HS-5 (cell line): ENCODE measurements around the gene SYK.
"Not testable (repeated sequence)": the region's sequence is repeated elsewhere in the genome, so short reads cannot be mapped to it uniquely, and the experiment has no call there.

Source experiments
- DNase-seq: peaks from one replicate; pipeline ENCODE4 v3.0.0-alpha.2; 2012; ENCODE audit warnings: low read depth

SYK gene

DNA sequence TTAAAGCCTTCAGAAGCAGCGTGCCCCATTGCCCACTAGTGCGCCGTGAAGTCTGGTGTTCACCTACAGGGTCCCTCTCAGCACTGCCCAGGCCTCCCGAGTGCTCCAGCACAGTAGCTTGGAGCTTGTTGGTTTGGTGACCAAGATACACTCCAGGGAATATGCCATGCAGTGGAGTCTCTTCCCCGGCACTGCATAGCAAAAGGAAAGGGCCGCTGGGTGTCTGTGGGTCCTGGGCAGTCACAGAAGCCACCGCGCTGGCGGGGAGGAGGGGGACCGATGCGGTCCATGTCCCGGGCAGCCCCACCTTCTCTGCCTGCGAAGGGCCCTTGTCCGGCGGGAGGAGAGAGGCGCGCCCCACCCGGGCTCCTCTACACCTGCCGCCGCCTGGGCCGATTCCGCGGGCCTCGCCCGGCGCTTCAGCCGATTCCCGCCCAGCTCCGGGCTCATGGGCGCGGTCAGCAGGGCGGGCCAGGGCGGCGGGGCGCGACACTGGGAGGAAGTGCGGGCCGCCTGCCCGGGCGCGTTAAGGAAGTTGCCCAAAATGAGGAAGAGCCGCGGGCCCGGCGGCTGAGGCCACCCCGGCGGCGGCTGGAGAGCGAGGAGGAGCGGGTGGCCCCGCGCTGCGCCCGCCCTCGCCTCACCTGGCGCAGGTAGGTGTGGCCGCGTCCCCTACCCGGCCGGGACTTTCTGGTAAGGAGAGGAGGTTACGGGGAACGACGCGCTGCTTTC lies at the start of gene SYK:
Gene SYK (plus strand): TSS at position 579 of the 732 bp plus-strand sequence. CDS start 42,080 bp downstream, outside the sequence.
- no peak for DNase-seq

DNA sequence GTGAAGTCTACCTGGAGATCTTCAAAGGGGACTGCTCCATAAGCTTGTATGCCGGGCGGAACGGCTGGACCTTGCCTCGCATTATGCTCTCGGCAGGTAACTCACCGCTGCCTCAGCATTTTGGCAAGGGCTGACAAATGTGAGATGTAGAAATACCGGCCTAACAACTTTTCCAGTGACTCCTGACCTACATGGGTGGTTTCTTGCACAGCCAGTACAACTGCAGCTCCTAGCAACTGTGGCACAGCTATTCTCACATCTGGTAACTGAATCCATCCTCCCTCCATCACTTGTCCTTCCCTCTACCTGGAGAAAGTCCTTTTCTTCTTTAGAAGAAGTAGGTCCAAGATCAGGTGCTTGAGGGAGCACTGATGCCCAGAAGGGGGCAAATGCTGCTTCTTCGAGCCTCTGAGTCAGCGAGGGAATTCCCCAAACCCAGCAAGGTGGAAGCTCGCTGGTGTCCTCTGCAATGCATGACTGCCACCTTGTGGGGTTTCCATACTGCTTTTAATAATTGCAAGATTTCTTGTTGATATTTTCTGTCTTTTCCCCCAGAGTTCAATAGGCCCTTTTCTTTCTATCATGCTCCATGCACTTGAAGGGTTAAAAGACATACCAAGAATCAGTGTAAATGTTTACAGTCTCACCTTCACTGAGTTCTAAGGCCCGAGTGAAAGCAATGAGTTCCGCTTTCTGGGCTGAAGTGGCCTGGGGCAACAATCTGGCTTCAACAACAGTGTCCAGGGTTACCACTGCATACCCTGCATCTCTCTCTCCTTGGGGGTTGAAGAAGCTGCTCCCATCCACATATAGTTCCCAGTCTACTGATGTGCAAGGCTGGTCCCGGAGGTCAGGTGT lies 45.9 kb upstream of the SYK start:
- DNase-seq, result peak; percentile 22

DNA sequence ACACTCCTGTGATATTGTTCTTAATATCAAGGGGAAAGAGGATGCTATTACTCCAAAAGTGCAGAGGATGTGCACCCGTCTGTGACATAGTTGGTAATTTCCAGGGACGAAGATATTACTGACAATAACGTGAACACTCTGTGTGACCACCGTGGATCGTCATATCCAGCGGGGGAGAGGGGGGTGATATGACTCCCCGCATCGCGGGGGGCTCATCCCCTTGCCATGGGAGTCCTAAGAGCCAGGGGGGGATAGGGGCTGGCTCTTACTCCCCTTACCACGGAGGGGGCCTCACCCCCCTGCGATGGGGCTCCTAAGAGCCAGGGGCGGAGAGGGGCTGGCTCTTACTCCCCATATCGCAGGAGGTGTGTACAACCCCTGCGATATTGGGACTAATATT lies 41.0 kb upstream of the SYK start:
- not testable (repeated sequence) for DNase-seq

DNA sequence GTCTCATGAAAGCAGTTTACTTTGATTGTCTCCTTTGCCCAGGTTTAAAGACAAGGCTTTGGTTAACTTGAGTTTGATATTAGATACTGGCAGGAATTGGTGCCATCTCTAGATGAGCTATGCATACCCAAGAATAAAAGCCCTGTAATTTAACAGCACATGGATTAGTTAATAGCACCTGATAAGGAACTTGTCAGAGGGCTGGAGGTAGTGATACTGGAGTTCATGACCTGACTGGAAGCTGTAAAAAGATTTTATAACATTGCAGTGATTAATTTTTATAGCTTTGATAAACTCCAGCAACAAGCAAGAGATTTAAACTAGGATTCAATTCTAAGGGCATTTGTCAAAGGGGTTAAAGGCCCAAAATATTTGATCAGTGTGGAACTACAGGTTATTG lies 34.9 kb upstream of the SYK start:
- DNase-seq, result no peak

DNA sequence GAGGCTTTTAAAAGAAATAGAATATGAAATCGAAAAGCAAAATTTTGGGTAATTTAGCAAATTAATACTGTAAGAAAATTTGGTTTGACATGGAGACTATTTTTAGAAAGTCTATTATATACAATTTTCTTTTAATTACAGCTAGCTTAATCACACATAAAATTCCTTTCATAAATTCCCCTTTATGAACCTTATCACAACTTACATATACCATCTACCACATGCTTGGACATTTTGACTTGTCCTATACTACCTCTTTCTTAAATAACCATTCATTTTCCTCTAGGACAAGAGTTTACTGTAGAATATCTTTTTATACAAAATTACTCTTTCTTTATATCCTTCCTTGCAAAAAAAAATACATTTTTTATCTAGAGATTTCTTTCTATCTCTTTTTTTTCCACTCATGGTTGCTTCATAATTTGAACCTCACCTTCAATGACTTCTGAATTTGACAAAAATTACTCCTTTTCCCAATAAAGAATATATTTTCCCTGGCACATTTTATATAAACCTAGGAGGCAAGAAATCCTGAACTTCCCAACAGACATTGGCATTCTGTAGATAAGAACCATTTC lies 34.0 kb upstream of the SYK start:
- no peak for DNase-seq

DNA sequence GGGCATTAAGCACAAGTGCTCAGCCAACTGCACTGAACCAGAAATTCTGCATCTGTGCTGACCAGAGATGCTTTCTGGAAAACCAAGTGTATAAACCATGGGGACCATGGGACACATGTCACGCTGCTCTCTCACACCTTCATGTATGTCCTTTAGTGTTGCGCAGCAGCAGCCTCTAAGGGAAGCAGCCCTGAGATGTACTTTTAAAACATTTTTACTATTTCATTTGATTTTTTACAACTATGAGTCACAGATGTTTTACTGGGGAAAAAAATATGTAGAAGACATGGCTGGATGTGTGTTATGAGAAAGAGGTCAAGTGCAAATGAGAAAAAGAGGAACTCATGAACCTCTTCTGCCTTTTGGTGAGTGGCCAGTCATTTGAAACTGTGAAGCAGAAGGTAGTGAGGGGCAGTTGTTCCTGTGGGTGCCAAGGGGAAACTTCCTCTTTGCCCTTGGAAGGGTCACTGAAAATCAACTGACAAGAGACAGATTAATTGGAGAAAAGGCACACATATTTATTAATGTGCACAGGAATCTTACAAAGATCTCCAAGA lies 31.4 kb upstream of the SYK start:
- no peak for DNase-seq

DNA sequence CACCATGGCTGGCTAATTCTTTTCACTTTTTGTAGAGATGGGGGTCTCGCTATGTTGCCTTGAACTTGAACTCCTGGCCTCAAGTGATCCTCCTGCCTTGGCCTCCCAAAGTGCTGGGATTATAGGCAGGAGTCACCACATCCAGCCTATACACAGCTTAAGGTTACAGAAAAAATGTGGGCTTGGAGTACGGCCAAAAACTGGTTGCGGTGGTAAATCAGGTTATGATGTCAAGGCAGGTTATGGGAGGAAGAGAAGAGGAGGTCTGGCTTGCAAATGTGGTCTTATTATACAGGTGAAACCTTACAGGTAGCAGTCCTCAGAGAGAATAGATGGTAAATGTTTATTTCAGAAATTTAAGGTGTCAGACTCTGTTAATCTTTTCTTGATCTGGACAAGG lies 30.7 kb upstream of the SYK start:
- no peak for DNase-seq

DNA sequence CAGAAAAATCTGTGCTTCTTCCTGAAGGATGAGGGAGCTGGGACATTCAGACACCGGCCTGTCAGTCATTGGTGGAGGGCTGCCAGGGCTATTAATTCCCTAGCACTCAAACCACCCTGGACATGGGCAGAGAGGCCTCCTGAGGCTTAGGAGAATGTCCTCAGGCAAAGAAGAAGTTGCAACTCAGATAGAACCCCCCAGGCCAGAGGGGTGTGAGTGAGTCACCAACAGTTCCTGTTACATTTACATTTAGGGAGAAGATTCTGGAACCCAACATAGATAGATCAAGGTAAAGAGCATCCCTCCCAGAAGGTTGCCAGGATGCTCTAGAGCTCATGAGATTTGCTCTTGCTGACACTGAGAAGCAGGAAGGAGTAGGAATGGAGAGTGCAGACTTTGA lies 29.2 kb upstream of the SYK start:
- DNase-seq, result no peak

DNA sequence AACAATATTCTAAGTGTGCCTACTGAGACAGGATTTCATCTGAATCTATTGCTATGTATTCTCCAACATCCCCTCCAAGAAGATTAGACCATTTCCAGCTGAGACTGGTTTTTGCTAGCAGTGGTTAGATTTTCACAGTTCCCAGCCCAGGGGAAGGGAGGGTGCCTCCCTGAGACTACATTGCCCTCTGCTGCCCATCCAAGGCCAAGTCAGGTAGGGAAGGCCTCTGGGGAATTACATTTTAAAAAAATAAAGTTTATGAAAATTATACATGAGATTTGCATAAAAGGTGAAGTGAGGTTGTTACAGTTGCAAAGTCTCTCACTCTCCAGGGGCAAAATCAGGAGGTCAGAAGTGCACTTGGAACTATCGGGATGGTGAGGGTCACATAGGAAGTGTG lies 28.0 kb upstream of the SYK start:
- no peak for DNase-seq

DNA sequence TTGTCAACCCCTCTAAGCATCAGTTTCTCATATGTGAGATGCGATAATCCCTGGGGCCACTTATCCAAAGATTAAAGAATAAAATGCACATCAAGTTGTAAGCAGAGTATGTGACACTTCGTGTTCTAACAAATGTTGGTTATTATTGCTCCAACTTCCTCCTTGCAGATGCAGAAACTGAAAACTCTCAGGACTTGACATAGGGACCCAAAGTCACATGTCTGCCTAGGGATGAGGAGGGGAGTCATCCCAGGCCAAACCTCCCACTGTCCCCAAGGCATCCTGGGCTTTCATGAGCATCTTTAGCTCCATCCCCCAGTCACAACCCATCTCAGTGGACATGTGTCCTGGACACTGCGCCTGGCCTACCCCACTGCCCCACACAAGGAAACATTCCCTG lies 27.5 kb upstream of the SYK start:
- no peak for DNase-seq

DNA sequence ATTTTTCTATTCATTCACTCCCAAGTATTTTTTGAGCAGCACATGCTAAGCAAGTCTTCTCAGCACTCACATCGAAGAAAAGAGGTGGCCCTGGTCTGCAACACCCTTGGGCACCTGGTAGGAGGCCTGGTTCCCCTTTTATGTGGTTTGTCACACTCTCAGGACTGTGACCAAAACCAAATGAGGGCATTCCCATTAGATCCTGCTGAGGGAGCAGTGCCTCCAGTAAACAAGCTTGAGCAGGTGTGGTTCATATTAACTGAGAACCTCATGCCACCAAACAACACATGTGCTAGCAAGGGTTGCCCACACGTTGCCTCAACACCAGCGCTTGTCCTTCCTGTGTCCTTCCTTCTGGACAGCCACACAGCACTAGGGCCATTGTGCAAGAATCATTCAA lies 26.9 kb upstream of the SYK start:
- DNase-seq, result no peak

DNA sequence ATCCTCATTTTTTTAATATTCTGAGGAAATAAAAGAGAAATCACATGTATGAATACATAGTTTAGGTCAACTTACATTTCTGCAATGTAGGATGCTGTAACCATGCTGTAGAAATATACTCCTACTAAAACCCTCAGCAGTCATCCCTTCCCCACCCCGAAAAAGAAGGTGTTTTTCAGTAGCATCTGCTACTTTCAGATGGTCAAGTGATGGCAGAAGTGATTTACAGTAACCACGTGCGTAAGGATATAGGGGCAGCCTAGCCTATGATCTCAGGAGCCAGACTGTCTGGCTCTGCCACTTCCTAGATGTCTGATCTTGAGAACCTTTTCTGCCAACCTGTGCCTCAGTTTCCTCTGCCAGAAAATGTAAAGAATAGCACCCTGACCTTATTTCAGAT lies 26.0 kb upstream of the SYK start:
- DNase-seq, result no peak

DNA sequence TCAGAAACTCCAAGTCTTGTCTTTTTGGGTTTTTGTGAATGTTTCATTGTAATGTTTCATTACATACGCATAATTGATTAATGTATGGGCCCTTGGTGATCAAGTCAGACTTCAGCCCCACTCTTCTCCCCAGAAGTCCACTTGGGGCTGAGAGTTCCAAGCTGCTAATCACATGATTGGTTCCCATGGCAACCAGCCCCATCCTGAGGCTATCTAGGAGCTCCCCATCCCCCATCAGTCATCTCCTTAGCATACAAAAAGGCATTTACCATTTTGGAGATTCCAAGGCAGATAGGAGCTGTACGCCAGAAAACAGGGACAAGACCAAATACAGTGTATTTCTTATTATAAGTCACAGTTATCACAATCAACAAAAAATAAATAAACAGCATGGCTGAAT lies 22.9 kb upstream of the SYK start:
- DNase-seq, result no peak

DNA sequence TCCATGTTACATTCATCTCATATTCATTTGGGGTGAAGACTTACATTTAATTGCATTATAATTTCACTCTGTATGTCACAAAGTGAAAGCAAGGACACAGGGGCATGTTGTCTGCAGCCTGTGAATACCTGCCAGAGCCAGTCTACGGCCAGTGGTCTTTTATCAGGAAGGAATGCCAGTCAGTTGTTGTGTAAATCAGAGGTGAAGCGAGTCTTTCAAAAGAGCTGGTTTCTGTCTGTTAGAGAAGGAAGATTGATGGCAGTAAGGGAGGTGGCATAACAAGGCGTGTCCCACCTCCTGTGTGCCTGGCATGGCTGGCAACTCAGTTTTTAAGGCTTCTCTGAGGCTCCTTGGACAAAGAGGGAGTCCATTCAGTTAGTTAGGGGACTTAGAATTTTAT lies 18.1 kb upstream of the SYK start:
- DNase-seq, result no peak

DNA sequence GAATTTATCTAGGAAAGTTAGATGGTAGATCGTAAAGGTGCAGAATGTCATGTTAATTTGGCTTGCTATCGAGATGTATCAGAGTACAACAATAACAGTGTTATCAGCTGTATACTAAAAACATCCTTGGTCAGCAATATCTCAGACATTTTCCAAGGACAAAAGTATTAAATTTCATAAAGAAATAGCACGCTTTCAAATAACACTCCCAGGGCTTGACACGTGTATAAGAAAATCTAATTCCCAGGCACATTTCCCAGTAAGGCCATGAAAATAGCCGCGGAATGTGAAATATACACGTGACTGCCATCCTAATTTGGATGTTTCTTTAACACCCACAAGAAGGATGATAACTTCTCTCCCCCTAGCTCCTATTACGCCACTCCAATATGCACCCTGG lies 17.7 kb upstream of the SYK start:
- no peak for DNase-seq

DNA sequence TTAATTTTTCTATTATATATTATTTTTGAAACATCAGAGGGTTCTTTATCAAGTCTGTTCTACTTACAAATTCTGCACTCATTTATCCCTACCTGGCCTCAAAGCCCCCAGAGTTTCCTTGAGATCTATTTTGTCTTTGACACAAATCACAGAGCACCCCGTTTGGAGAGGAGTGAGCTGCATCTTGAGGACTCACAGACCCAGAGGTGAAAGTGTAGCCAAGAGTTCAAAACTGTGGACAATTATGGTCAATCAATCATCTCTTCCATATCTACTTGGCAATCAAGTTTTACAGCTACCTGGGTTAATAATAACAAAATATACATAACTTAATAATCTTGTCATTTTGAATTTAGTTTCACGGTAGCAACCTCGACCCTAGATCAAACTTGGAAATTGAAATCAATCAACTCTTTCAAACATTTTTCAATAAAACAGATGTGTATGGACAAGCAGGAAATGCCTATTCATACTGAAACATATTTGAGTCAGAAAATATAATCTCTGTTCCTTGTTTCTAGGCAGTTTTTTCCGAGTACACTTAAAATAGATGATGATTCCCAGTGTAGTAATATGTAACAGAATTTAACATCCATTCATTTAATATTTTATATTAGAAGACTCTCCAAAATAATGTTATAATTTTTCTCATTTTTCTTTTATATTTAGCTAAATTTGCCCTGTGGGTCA lies 13.7 kb upstream of the SYK start:
- DNase-seq, result no peak

DNA sequence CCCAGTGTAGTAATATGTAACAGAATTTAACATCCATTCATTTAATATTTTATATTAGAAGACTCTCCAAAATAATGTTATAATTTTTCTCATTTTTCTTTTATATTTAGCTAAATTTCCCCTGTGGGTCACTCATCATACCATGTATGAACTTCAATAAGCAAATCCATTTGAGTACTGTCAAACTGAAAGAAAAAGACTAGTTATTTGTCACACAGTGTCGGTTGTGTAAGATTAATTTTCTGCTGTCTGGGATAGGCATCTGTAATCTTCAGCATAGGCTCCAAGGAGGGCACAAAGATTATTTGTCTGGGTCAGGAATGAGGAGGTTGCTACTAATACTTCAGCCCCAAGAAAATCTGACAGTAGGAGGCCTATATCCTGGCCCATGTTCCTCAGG lies 13.1 kb upstream of the SYK start:
- DNase-seq, result not testable (repeated sequence)

DNA sequence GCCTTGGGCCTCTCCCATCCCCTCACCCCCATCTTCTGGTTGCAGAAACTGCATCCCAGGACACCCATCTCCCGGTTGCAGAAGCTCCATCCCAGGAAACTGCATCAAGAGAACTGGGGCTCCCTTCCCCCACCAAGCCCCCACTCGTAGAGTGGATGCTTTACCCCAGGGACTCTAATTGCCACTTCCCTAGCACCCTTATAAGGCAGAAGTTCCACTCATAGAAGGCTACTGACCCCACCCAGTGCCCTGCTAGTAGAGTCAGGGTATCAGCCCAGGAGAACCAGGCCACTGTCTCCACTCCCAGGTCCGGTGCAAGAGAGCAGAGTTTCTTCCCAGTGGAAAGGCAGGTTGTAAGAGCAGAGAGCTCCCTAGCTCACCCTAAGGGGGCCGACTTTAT lies 12.2 kb upstream of the SYK start:
- DNase-seq, result no peak

DNA sequence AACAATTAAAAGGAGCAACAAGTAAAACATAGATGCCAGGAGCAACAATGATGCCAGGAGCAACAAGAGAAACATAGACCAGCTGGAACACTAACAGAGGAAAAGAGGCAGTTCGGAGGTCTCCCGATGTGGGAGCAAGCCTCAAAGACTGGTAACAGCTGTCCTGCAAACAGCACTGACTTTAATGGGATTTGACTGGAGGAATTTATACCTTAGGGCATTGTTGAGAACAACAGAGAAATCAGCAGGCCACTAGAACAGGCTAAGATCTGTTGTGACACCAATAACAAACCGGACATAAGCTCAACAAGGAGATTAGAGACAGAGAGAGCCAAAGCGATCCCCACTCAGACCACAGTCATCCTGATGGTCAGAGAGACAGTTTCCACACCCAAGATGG lies 11.8 kb upstream of the SYK start:
- DNase-seq, result no peak

DNA sequence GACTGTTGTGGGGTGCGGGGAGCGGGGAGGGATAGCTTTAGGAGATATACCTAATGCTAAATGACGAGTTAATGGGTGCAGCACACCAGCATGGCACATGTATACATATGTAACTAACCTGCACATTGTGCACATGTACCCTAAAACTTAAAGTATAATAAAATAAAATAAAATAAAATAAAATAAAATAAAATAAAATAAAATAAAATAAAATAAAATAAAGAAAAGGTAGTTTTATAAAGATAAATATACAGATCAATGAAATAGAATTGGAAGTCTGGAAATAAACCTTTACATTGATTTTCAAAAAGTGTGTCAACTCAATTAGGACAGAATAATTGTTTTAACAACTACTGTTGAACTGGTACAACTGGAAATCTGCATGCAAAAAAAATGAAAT lies 8.6 kb upstream of the SYK start:
- DNase-seq, result not testable (repeated sequence)

DNA sequence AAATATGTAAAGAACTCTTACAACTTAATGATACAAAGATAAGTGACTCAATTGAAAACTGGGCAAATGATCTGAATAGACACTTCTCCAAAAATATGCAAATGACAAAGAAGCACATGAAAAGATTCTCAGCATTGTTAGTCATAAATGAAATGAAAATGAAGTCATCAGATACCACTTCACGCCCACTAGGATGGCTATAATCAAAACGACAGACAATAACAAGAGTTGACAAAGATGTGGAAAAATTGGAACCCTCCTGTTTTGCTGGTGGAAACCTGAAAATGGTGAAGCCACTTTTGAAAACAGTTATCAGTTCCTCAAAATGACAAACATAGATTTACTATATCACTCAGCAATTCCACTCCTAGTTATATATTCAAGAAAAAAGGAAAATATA lies 7.9 kb upstream of the SYK start:
- DNase-seq, result no peak

DNA sequence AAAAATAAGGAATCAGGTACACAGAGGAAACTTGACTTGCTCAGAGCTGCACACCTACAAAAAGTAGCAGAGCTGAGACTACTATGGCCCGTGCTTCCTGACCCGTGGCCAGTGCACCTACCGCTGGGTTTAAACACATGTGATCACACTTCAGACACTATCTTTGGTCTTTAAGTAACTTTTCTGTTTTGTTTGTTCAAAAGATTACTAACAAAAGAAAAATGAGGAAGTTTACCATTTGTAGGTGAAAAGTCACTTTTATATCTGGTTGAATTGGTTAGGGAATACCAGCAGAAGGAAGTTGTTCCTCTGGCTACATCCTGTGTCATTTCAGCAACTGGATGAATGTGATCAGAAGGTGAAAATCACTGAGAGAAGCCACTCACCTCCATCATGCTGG lies 6.5 kb upstream of the SYK start:
- no peak for DNase-seq
